Measurements from ENCODE around the gene TTLL6. TPM values are rescaled to one million over a fixed set of nuclear protein-coding genes. Genes with fewer than 3 reads are reported as not detected.

The TTLL6 gene
- total RNA-seq, 2 experiments from 2014 or later, result not detected

DNA sequence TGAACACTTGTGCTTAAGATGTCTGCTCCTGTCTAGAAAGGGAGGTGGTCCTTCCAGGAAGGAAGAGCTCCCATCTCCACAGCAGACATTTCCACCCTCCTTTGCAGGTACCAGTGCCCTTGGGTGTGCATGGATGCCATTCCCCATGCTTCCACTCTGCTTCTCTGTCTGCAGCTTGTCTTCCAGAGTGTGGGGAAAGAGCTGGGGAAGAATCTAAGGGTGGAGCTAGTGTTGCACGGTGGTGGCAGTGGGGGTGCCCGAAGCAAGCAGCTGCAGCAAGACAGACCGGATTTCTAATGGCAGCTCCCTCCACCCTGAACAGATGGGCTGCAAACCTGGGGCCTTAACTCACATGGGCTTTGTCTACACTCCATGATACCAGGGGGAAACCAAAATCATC lies 65.9 kb downstream of the TTLL6 start:
- no peaks in the 10 kb centered on the region for H3K36me3 Mint-ChIP-seq
- no peak for DNase-seq
- no peak overlapping the region for H3K27ac Mint-ChIP-seq
- POLR2A ChIA-PET, result interaction anchor here (1.2 kb wide), 1 partner anchor 34 kb away, joined by 3 read pairs; no protein-coding TSS in a partner anchor
- no peak for ATAC-seq (ENCODE audit: low read depth)
- H3K4me1 Mint-ChIP-seq, result peaks cover 9% of the 10 kb centered on the region
- no peak overlapping the region for H3K4me3 Mint-ChIP-seq
- H3K9me3 Mint-ChIP-seq, result peaks cover 2% of the 10 kb centered on the region
- peaks cover 97% of the 10 kb centered on the region for H3K27me3 Mint-ChIP-seq

DNA sequence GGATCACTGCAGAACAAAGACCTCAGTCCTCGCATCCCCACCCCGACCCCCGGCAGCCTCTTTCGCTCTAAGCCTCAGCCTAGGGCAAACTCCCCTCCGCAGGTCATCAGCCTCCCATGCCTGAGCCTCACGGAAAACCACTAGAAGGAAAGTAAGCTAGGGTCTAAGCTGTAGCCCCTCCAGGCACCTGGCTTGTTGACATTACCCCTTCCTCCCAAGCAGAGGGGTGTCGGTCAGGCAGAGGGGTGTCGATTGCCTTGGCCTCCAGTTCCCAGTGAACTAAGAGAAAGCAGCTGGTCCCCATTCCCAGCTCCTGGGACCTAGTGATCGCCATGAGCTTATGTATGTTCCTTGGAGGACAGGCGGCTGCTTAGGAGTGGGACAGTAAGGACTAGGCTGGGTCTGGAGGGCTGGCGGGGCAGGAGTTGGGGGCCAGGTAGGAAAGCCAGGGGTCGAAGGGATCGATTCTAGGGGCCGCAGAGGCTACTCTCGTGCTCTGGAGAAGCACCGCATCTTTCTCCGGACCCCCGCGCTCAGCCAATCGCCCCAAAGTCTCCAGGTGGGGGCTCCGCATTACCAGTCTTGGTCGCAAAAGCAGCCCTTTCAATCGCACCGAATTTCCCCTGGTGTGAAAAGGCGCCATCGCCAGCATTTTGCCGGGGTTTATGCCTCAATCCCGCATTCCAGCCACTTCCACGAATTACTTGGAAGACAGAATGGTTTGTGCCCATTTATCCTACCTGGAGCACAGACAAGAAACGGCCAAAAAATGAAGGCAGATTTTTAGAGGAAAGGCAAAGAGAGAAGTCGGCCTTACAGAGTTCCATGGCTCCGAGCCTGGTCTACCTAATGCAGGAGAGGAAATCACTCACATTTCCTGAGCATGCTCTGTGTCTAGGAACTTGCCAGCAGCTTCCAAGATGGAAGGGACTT lies 67.1 kb downstream of the TTLL6 start:
- DNase-seq (no peak), ATAC-seq (ENCODE audit: low read depth) (no peak)
- POLR2A ChIA-PET, result no interaction called here
- Mint-ChIP-seq H3K4me1 (peaks cover 9% of the 10 kb centered on the region), H3K36me3 (no peaks in the 10 kb centered on the region), H3K27ac (no peak overlapping the region), H3K27me3 (peaks cover 96% of the 10 kb centered on the region), H3K4me3 (no peak overlapping the region), H3K9me3 (peaks cover 2% of the 10 kb centered on the region)

DNA sequence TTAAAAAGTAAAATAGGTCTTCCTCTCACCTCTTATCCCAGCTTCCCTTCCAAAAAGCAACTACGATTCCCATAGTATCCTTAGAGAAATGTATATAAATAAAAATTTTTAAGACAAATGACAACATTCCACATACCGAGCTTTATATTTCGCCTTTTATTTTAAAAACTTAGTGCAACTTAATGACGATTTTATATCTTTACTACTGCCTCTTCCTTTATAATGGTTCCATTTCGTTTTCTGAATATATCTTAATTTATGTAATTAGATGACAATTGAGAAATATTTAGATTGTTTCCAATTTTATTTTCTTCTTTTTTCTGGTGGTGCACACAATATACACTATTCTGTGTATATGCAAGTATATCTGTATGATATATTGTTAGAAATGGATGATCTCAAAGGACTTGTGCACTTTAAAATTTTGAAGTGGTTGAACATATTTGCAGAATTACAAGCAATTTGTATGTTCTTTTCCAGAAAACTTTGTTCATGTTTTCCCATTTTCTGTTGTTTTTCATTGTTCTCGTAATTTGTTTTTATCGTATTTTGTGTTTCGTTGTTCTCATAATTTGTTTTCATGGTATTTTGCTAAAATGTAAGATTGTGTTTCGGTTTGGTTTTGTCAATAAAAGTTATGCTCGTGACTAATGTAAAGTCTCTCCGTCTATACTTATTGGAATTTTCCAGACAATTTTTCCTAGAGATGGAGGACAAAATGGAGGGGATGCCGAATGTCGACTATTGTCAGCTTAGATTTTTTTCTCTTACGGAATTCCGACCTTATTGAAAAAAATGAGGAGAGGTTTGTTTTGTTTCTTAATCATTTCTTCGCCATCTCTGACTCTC lies 68.1 kb downstream of the TTLL6 start:
- Mint-ChIP-seq H3K27ac (no peak overlapping the region), H3K9me3 (peaks cover 2% of the 10 kb centered on the region), H3K36me3 (no peaks in the 10 kb centered on the region), H3K4me3 (no peak overlapping the region), H3K4me1 (peaks cover 9% of the 10 kb centered on the region), H3K27me3 (peaks cover 96% of the 10 kb centered on the region)
- no peak for DNase-seq
- ATAC-seq (ENCODE audit: low read depth), result no peak
- POLR2A ChIA-PET, result interaction anchor here (1.2 kb wide), 1 partner anchor 31 kb away, joined by 3 read pairs; no protein-coding TSS in a partner anchor

DNA sequence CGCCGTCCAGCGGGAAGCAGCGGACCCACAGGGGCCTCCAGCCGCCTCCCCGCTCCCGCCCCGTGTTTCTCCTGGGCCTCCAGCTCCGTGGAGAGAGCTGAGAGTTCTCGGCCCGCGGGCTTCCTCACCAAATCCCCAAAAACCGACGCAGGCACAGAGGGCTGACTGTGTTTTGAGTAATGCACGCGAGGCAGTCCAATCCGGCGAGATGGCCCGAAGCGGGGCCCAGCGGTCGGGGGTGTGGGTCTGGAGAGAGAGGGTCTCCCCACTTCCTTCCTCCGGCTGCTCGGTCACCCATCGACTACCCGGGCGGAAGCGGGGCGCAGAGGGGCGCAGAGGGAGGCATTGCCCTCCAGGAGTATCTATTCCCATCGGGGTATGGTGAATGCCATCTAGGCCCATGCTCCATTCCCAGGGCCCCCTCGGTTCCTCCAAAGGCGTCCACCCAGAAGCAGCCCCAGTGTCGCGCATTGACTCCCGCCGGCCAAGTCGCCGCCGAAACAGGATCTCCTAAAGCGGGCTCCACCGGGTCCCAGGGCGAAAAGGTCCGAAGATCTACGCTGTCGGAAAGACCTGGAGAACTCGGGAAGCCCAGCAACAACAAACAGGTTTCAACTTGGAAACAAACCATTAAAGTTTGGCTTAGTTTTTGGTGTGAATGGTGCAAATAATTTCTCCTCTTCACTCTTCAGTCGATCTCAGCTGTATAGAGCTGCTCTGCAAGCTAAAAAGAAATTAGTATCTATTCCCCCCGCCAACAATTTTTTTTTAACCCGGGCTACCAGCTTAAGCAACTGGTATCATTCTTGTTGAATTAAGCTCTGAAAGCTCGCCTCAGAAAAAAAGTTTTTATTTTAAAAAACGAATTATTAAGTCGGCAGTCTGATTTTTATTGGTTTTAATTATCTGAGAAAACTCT lies 69.3 kb downstream of the TTLL6 start:
- ATAC-seq (ENCODE audit: low read depth) (no peak), DNase-seq (no peak)
- peaks cover 2% of the 10 kb centered on the region for H3K9me3 Mint-ChIP-seq
- POLR2A ChIA-PET, result interaction anchor here (1.2 kb wide), 1 partner anchor 30 kb away, joined by 3 read pairs; no protein-coding TSS in a partner anchor
- no peak overlapping the region for H3K4me3 Mint-ChIP-seq
- peaks cover 96% of the 10 kb centered on the region for H3K27me3 Mint-ChIP-seq
- no peaks in the 10 kb centered on the region for H3K36me3 Mint-ChIP-seq
- H3K4me1 Mint-ChIP-seq, result peaks cover 5% of the 10 kb centered on the region
- no peak overlapping the region for H3K27ac Mint-ChIP-seq

DNA sequence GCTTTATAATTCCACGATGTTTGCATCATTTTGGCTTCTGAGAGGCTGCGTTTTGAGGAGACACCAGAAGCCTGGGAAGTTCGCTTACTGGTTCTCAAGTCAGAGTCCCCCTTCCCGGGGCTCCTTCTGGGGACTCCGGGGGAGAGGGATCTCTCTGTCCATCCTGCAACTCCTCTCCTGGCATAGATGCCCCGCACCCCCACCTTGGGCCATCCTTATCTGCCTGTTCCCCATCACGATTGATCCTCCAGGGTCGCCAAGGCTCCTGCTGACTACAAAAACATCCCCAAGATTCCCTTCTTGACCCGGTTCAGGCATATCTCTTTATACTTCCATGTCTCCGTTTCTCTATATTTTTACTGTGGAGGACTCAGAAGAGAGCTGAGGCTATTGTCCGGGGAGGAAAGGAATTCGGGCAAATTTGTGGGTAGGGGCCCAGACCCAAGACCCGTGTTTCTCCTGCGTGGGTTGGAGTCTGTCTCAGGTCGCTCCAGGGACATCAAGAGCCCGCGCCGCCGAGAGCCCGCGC lies 70.0 kb downstream of the TTLL6 start:
- no peak for ATAC-seq (ENCODE audit: low read depth)
- Mint-ChIP-seq H3K36me3 (no peaks in the 10 kb centered on the region), H3K9me3 (peaks cover 2% of the 10 kb centered on the region), H3K4me3 (no peak overlapping the region), H3K27me3 (peaks cover 95% of the 10 kb centered on the region), H3K27ac (no peak overlapping the region), H3K4me1 (peaks cover 5% of the 10 kb centered on the region)
- POLR2A ChIA-PET, result no interaction called here
- no peak for DNase-seq

DNA sequence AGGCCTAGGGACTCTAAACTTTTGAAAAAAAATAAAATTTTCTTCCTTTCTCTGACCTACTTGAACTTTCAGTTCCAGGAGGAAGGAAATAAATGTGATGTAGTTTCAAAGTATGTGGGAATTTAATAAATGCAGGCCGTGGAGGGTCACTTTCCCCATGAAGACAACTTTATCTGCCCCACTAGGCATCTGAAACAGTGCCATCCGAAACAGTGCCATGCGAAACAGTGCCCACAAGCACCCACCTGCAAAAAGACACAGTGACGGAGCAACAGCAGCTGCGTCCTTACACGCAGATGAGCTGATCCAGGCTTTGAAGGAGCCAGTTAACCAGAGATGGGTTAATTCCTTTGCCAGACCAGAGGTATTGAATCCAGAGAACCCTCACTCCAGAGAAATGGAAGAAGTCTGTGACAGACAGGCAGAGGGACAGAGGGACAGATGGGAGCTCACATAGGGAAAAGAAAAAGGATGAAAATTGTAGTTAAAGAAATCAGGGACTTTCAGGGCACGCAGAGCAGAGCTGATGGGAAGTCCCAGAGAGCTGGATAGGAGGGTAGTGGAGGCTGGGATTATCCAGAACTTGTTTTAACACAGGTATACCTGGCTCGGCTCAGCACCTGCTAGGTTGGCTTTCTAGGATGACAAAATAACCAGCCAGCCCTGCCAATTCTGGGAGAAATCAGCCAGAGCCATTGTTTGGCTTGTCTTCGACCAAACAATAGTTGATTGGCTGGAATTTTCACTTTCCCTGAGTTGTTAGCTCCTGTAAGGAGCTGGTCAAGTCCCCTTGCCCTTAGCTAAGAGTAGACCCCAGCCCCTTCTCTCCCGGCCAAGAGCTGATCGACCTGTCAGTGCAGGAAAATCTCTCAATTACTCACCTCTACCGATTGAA lies 71.4 kb downstream of the TTLL6 start:
- POLR2A ChIA-PET, result no interaction called here
- H3K27ac Mint-ChIP-seq, result no peak overlapping the region
- H3K4me1 Mint-ChIP-seq, result peaks cover 5% of the 10 kb centered on the region
- peaks cover 2% of the 10 kb centered on the region for H3K9me3 Mint-ChIP-seq
- no peak for ATAC-seq (ENCODE audit: low read depth)
- H3K36me3 Mint-ChIP-seq, result no peaks in the 10 kb centered on the region
- H3K4me3 Mint-ChIP-seq, result no peak overlapping the region
- no peak for DNase-seq
- peaks cover 95% of the 10 kb centered on the region for H3K27me3 Mint-ChIP-seq

DNA sequence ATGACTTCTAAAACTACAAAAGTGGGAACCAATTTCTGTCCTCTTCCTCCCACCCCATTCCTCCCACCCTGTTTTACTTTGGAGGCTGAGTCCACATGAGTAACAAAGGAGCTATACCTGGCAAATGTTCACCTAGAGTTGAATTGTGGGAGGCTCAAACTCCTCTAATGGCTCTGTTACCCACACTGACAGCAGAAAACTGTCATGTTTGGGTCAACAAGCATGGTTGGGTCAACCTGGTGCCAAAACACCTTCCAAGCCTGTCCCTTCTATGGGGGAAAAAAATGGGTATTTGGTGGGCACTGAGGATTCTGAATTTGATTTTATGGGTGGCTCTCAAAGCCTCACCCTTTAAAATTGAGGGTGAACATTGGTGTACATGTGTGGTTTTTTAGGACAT lies 76.5 kb downstream of the TTLL6 start:
- Mint-ChIP-seq H3K9me3 (no peaks in the 10 kb centered on the region), H3K4me3 (no peak overlapping the region), H3K27me3 (peaks cover 95% of the 10 kb centered on the region), H3K27ac (no peak overlapping the region), H3K4me1 (no peaks in the 10 kb centered on the region), H3K36me3 (no peaks in the 10 kb centered on the region)
- no peak for DNase-seq
- POLR2A ChIA-PET, result no interaction called here
- no peak for ATAC-seq (ENCODE audit: low read depth)

DNA sequence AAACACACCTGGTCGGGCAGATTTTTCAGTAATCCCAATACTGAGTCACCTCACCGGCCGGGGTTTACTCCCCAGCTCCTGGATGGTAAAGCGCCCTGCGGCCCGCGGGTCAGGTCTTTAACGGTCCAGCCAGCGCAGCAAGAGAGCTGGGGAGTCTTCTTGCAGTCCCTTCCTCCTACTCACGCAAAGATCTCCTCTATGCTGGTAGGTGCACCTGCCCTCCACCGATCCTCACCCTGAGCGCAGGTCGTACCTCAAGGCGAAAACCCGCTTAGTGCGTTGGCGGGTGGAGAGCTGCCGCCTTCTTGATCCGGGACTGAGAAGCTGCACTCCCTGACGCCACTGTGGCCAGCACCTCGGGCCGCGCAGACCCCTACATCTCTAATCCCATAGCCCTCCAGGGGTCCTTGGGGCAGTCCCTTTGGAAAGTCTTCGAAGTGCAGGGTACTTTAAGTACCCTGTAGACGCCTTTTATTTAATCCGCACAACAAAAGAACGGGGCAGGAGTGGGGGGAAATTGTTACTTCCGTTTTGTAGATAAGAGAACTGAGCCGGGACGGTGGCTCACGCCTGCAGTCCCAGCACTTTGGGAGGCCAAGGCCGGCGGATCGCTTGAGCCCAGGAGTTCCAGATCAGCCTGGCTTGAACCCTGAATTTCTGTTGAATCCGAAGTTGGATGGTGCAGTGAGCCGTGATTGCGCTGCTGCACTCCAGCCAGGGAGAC lies 78.1 kb downstream of the TTLL6 start:
- Mint-ChIP-seq H3K4me1 (no peaks in the 10 kb centered on the region), H3K27me3 (peaks cover 97% of the 10 kb centered on the region), H3K27ac (no peak overlapping the region), H3K36me3 (no peaks in the 10 kb centered on the region), H3K9me3 (no peaks in the 10 kb centered on the region), H3K4me3 (peak overlapping the region; percentile 28)
- ATAC-seq (ENCODE audit: low read depth), result no peak
- DNase-seq, result no peak
- POLR2A ChIA-PET, result no interaction called here

DNA sequence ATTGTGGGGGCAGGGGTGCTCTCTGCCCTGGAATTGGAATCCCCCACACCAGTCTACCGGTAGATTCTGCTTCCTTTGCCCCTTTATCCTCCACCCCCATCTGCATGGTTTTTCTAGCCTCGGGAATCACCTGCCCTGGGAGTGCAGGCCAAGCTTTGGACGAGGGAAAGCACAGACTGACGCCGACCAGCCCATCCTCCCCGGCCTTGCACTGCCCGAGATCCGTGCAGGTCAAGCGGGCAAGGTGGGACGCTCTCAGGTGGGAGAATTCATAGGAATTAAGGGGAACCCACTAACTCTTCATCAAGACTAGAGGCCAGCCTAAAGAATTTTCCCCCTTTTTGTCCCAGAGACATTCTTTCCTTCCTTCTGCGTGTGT lies 78.6 kb downstream of the TTLL6 start:
- DNase-seq, result no peak
- H3K27ac Mint-ChIP-seq, result no peak overlapping the region

DNA sequence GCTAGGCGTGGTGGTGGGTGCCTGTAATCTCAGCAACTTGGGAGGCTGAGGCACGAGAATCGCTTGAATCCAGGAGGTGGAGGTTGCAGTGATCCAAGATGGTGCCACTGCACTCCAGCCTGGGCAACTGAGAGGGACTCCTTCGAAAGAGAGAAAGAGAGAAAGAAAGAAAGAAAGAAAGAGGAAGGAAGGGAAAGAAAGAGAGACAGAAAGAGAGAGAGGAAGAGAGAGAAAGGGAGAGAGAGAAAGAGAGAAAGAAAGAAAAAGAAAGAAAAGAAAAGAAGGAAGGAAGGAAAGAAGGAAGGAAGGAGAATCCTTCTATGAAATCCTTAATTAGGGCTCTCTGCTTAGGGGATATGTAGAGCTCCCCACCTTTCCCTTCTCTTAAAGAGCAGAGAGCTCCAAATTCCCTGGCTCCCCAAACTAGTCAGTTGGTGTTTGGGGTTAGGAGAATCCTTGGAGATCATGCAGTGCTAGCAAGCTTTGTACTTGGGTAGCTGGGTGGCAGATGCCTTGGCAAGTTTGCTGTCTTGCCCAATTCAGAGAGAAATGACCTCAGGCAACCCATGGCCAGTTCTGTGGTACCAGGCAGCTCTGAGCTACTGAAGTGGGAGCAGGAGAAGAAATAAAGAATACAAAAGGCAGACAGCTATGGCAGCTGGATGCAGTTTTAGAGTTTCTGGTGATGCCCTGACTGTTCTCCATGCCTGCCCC lies 79.5 kb downstream of the TTLL6 start:
- Mint-ChIP-seq H3K4me3 (no peak overlapping the region), H3K27me3 (peaks cover 96% of the 10 kb centered on the region), H3K9me3 (no peaks in the 10 kb centered on the region), H3K27ac (no peak overlapping the region), H3K4me1 (peaks cover 7% of the 10 kb centered on the region), H3K36me3 (peaks cover 2% of the 10 kb centered on the region)
- POLR2A ChIA-PET, result interaction anchor here (0.7 kb wide), 1 partner anchor 119 kb away, joined by 3 read pairs; no protein-coding TSS in a partner anchor
- DNase-seq, result no peak
- ATAC-seq (ENCODE audit: low read depth), result no peak

More for the DNA sequence above, 78.6 kb downstream of the TTLL6 start:
- peaks cover 97% of the 10 kb centered on the region for H3K27me3 Mint-ChIP-seq
- peaks cover 4% of the 10 kb centered on the region for H3K4me1 Mint-ChIP-seq
- H3K36me3 Mint-ChIP-seq, result peaks cover 2% of the 10 kb centered on the region
- no peak overlapping the region for H3K4me3 Mint-ChIP-seq
- no peak for ATAC-seq (ENCODE audit: low read depth)
- POLR2A ChIA-PET, result no interaction called here
- H3K9me3 Mint-ChIP-seq, result no peaks in the 10 kb centered on the region

DNA sequence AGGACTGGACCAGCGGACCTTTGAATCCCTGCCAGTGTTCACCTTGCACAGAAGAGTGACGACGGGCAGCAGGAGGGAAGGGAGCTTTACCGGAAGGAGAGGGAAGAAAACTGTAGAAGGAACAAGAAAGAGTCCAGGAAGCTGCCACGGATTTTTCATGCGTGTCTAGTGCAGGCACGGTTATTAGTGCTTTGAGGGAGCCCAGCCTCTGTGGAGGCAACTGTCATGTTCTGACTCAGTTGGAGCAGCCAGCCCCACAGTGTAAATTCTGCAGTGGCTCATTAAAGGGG lies 82.0 kb downstream of the TTLL6 start:
- Mint-ChIP-seq H3K36me3 (peaks cover 2% of the 10 kb centered on the region), H3K27ac (no peak overlapping the region), H3K27me3 (peaks cover 96% of the 10 kb centered on the region), H3K4me3 (no peak overlapping the region), H3K9me3 (no peaks in the 10 kb centered on the region), H3K4me1 (peaks cover 7% of the 10 kb centered on the region)
- ATAC-seq (ENCODE audit: low read depth), result no peak
- POLR2A ChIA-PET, result no interaction called here
- DNase-seq, result no peak

Data from activated naive CD8-positive, alpha-beta T cell treated with anti-CD3 and anti-CD28 coated beads, Interleukin-2, amount 10 ng/mL, durations not matched to agents 7 days and 5 days (primary cell).